MM.1S (cell line): ENCODE results near the gene MACROD2.

Experiments
- EZH2 ChIP-seq: fragments of 300-600 bp; sonication (generic); optimal IDR thresholded peaks from 2 replicates; pipeline ENCODE3; 2017; ENCODE audit warnings: low read depth, mild to moderate bottlenecking, antibody characterized with exemption, low read length, mixed read lengths
- TF ChIP-seq, protein P1 (sequence below): fragments of 300-600 bp; sonication (generic); IDR thresholded peaks from 2 replicates; pipeline ENCODE4 v1.5.1; 2016; ENCODE audit warnings: antibody characterized with exemption, low read length, mixed read lengths

DNA sequence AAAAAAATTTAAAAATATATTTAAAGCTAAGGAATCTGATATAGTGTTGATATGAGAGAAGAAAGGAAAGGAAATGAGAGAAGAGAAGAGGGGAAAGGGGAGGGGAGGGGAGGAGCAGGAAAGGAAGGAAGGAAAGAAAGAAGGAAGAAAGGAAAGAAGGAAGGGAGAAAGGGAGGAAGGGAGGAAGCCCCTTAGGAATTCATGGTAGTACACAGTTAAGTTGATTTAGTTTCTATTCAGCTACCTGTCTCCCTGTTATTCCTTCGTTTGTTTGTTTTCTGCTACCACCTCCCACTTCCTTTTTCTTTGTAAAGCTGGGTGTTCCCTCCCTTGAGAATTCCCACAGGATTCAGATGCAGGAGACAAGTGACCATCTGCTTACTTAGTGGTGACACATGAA is 1367.5 kb downstream of the MACROD2 start:
- TF ChIP-seq, protein P1, sequence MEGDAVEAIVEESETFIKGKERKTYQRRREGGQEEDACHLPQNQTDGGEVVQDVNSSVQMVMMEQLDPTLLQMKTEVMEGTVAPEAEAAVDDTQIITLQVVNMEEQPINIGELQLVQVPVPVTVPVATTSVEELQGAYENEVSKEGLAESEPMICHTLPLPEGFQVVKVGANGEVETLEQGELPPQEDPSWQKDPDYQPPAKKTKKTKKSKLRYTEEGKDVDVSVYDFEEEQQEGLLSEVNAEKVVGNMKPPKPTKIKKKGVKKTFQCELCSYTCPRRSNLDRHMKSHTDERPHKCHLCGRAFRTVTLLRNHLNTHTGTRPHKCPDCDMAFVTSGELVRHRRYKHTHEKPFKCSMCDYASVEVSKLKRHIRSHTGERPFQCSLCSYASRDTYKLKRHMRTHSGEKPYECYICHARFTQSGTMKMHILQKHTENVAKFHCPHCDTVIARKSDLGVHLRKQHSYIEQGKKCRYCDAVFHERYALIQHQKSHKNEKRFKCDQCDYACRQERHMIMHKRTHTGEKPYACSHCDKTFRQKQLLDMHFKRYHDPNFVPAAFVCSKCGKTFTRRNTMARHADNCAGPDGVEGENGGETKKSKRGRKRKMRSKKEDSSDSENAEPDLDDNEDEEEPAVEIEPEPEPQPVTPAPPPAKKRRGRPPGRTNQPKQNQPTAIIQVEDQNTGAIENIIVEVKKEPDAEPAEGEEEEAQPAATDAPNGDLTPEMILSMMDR: no peak
- TF ChIP-seq EZH2: no peak
